Liver (tissue), 9 donors: ENCODE results near the gene NME8. TPM values are rescaled to one million over a fixed set of nuclear protein-coding genes. Genes with fewer than 3 reads are reported as not detected.

Experiments used
- DNase-seq: peaks from one replicate; pipeline ENCODE4 v3.0.0-alpha.2; 2017; ENCODE audit warnings: low spot score
- H3K27ac ChIP-seq, 2 donors: one replicate each; pipeline ENCODE4 v1.7.0; 2013; ENCODE audit warnings: inconsistent platforms in 2 of 2, low read length in 2 of 2, control low read depth in 1 of 2, low read depth in 1 of 2, mild to moderate bottlenecking in 1 of 2
- H3K27me3 ChIP-seq, 4 donors: one replicate each; pipeline versions ENCODE4 v1.6.1 to v1.7.0; 2013; ENCODE audit warnings: low read length in 3 of 4, inconsistent platforms in 1 of 4, mild to moderate bottlenecking in 1 of 4, moderate library complexity in 1 of 4; ENCODE audit not compliant: control insufficient read depth in 4 of 4, insufficient read depth in 4 of 4
- H3K36me3 ChIP-seq, 4 donors: one replicate each; pipeline versions ENCODE4 v1.6.1 to v1.7.0; 2013; ENCODE audit warnings: low read length in 3 of 4, mild to moderate bottlenecking in 3 of 4, low read depth in 1 of 4, moderate library complexity in 1 of 4; ENCODE audit not compliant: control insufficient read depth in 4 of 4, insufficient read depth in 3 of 4
- H3K4me1 ChIP-seq, 4 donors: one replicate each; pipeline versions ENCODE4 v1.6.1 to v1.7.0; 2013; ENCODE audit warnings: low read length in 3 of 4, mild to moderate bottlenecking in 3 of 4, moderate library complexity in 1 of 4; ENCODE audit not compliant: control insufficient read depth in 4 of 4, insufficient read depth in 4 of 4
- H3K4me3 ChIP-seq, 3 donors: one replicate each; pipeline versions ENCODE4 v1.6.1 to v1.7.0; 2013; ENCODE audit warnings: low read length in 3 of 3, control low read depth in 1 of 3, low read depth in 1 of 3, mild to moderate bottlenecking in 1 of 3
- H3K9ac ChIP-seq, 2 donors: one replicate each; pipeline ENCODE4 v1.7.0; 2013; ENCODE audit warnings: low read length in 2 of 2, mild to moderate bottlenecking in 2 of 2, moderate library complexity in 2 of 2, control low read depth in 1 of 2, low read depth in 1 of 2
- H3K9me3 ChIP-seq, 4 donors: one replicate each; pipeline versions ENCODE4 v1.6.1 to v1.7.0; 2013; ENCODE audit warnings: low read length in 3 of 4; ENCODE audit not compliant: control insufficient read depth in 4 of 4
- FOXA1 ChIP-seq: IDR thresholded peaks from 2 replicates; pipeline ENCODE4 v1.6.1; 2016; ENCODE audit warnings: antibody characterized with exemption
- FOXA2 ChIP-seq: IDR thresholded peaks from 2 replicates; pipeline ENCODE4 v1.6.1; 2016; ENCODE audit warnings: antibody characterized with exemption
- GABPA ChIP-seq, 2 donors: IDR thresholded peaks in 1 of 2; conservative IDR thresholded peaks in 1 of 2; 2 replicates each; pipeline ENCODE4 v1.6.1; 2016; ENCODE audit warnings: antibody characterized with exemption in 2 of 2, mild to moderate bottlenecking in 1 of 2, moderate library complexity in 1 of 2
- HNF4A ChIP-seq, 2 donors: conservative IDR thresholded peaks; 2 replicates each; pipeline ENCODE4 v1.6.1; 2016; ENCODE audit warnings: antibody characterized with exemption in 2 of 2, mild to moderate bottlenecking in 2 of 2
- HNF4G ChIP-seq: IDR thresholded peaks from 2 replicates; pipeline ENCODE4 v1.6.1; 2016; ENCODE audit warnings: antibody characterized with exemption
- JUND ChIP-seq, 2 donors: IDR thresholded peaks; 2 replicates each; pipeline ENCODE4 v1.6.1; 2016; ENCODE audit warnings: antibody characterized with exemption in 2 of 2
- NR2F2 ChIP-seq: IDR thresholded peaks from 2 replicates; pipeline ENCODE4 v1.6.1; 2016; ENCODE audit warnings: antibody characterized with exemption
- RAD21 ChIP-seq, 2 donors: IDR thresholded peaks; 2 replicates each; pipeline ENCODE4 v1.6.1; 2016; ENCODE audit warnings: antibody characterized with exemption in 2 of 2, mild to moderate bottlenecking in 2 of 2
- RXRA ChIP-seq, 2 donors: IDR thresholded peaks; 2 replicates each; pipeline ENCODE4 v1.6.1; 2017 to 2018; ENCODE audit warnings: antibody characterized with exemption in 2 of 2, mild to moderate bottlenecking in 1 of 2
- TAF1 ChIP-seq: conservative IDR thresholded peaks from 2 replicates; pipeline ENCODE4 v1.6.1; 2016; ENCODE audit warnings: antibody characterized with exemption, mild to moderate bottlenecking
- YY1 ChIP-seq: IDR thresholded peaks from 2 replicates; pipeline ENCODE4 v1.6.1; 2016; ENCODE audit warnings: antibody characterized with exemption, mild to moderate bottlenecking
- WGBS: extraction: QIAGEN DNeasy Blood & Tissue Kit; methylation state at CpG from one replicate; pipeline ENCODE4 v1.1.7; 2013; 5-methylcytosine and 5-hydroxymethylcytosine counted together
- polyA plus RNA-seq, 2 donors: library from polyadenylated mRNA; stranded (reverse) in 1 of 2; unstranded in 1 of 2; fragments of 200-250 nt in 1 of 2; fragments of >200 nt in 1 of 2; fragmentation: Nextera tagmentation in 1 of 2; extraction: Ambion mirVana in 1 of 2; gene quantifications; one replicate each; pipeline versions ENCODE4 v1.2.1 to v1.2.3, GENCODE V29; 2013 to 2015
- total RNA-seq, 2 donors: library from RNA; depleted of rRNA; stranded (reverse); fragments of >200 nt; gene quantifications; one replicate each; pipeline ENCODE4 v1.2.3, GENCODE V29; 2014
- TF ChIP-seq, protein P1 (sequence below): fragments of 150-350 bp; IDR thresholded peaks from 2 replicates; pipeline ENCODE4 v1.5.1; 2017; ENCODE audit warnings: improper control_type of control experiment, low read depth, low read length; ENCODE audit not compliant: missing input control
- TF ChIP-seq, protein P2 (sequence below): IDR thresholded peaks from 2 replicates; pipeline ENCODE4 v1.6.1; 2016; ENCODE audit warnings: antibody characterized with exemption
- TF ChIP-seq, protein P3 (sequence below): IDR thresholded peaks from 2 replicates; pipeline ENCODE4 v1.6.1; 2016; ENCODE audit warnings: antibody characterized with exemption, mild to moderate bottlenecking
- TF ChIP-seq, protein P4 (sequence below): IDR thresholded peaks from 2 replicates; pipeline ENCODE4 v1.6.1; 2016; ENCODE audit warnings: antibody characterized with exemption
- donor health status: healthy.
- donor health status: healthy.
- donor health status: healthy.
- donor health status: healthy.
- donor health status: healthy.

Gene NME8
- total and polyA plus RNA-seq, 4 donors = 0.08 to 0.09 TPM; not detected in 2

DNA sequence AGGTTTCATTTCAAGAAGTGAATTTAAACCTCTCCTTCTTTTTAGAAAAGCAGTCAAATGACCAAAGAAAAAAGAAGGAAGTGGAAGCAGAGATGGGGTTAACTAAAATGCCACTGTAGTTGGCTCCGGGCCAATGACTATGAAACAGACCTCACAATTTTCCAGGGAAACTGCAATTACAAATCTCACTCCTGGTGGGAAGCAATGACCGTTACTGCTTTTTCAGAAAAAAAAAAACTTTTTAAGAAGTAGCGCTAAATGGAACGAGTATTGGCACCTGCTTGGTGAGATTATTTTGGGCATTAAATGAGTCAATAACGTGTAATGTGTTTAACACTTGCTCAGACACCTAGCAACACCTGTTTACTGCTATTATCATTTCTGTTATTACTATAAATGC, 67.0 kb downstream of the NME8 start:
- no peak overlapping the region for H3K4me3 ChIP-seq
- 31% methylated on average over 5 of the region's 5 CpGs for WGBS

DNA sequence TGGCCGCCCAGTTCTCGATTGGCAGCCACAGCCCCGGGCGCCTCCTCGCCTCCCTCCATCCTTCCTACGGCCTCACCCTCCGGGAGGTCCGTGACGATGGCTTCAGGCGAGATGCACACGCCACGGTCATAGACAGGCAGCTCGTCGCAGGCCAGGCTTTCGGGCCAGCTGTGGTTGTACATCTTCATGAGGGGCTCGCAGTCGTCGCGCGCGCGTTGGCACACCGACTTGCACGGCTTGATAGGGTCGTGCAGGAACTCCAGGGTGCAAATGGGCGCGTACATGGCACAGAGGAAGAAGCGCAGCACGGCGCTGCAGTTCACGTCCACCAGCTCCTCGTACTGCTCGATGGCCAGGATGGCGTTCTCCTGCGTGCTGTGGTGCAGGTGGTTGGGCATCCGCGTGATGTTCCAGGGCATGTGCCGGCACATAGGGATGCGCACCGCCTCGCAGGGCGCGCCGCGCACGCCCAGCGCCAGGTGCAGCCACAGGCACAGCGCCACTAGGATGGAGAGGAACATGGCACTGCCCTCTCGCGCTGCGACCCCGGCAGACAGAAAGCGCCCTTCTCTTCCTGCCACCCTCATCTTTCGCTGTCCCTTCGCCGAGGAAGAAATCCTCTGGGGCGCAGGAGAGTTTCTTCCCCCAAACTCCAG, 67.7 kb downstream of the NME8 start:
- peaks cover 0 to 3% (median 0%) of the 10 kb centered on the region in 4 donors for H3K27me3 ChIP-seq
- peaks cover 3 to 21% (median 13%) of the 10 kb centered on the region in 4 donors for H3K4me1 ChIP-seq
- no peak overlapping the region for H3K9ac ChIP-seq
- H3K27ac ChIP-seq = no peak overlapping the region
- WGBS = 10% methylated on average over 57 of the region's 57 CpGs
- peak overlapping the region in 2 of 3 donors; percentile 24 to 59 for H3K4me3 ChIP-seq
- H3K36me3 ChIP-seq = no peaks in the 10 kb centered on the region
- no peaks in the 10 kb centered on the region for H3K9me3 ChIP-seq
- no peak for DNase-seq
- TF ChIP-seq TAF1 (no peak), HNF4A (conservative IDR thresholded peaks at IDR 0.05) (no peak), JUND (IDR thresholded peaks at IDR 0.05) (no peak), FOXA2 (no peak), FOXA1 (no peak), RXRA (IDR thresholded peaks at IDR 0.05) (no peak), YY1 (no peak), GABPA (IDR thresholded peaks at IDR 0.05 in 1 of 2, conservative IDR thresholded peaks at IDR 0.05 in 1 of 2) (no peak)
- TF ChIP-seq, protein P1, sequence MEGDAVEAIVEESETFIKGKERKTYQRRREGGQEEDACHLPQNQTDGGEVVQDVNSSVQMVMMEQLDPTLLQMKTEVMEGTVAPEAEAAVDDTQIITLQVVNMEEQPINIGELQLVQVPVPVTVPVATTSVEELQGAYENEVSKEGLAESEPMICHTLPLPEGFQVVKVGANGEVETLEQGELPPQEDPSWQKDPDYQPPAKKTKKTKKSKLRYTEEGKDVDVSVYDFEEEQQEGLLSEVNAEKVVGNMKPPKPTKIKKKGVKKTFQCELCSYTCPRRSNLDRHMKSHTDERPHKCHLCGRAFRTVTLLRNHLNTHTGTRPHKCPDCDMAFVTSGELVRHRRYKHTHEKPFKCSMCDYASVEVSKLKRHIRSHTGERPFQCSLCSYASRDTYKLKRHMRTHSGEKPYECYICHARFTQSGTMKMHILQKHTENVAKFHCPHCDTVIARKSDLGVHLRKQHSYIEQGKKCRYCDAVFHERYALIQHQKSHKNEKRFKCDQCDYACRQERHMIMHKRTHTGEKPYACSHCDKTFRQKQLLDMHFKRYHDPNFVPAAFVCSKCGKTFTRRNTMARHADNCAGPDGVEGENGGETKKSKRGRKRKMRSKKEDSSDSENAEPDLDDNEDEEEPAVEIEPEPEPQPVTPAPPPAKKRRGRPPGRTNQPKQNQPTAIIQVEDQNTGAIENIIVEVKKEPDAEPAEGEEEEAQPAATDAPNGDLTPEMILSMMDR = no peak
- TF ChIP-seq, protein P2, sequence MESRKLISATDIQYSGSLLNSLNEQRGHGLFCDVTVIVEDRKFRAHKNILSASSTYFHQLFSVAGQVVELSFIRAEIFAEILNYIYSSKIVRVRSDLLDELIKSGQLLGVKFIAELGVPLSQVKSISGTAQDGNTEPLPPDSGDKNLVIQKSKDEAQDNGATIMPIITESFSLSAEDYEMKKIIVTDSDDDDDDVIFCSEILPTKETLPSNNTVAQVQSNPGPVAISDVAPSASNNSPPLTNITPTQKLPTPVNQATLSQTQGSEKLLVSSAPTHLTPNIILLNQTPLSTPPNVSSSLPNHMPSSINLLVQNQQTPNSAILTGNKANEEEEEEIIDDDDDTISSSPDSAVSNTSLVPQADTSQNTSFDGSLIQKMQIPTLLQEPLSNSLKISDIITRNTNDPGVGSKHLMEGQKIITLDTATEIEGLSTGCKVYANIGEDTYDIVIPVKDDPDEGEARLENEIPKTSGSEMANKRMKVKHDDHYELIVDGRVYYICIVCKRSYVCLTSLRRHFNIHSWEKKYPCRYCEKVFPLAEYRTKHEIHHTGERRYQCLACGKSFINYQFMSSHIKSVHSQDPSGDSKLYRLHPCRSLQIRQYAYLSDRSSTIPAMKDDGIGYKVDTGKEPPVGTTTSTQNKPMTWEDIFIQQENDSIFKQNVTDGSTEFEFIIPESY = no peak

More for the DNA sequence above, 67.0 kb downstream of the NME8 start:
- no peaks in the 10 kb centered on the region for H3K36me3 ChIP-seq
- peaks cover 0 to 3% (median 0%) of the 10 kb centered on the region in 4 donors for H3K27me3 ChIP-seq
- H3K9ac ChIP-seq = no peak overlapping the region
- DNase-seq = no peak
- peaks cover 3 to 17% (median 12%) of the 10 kb centered on the region in 4 donors for H3K4me1 ChIP-seq
- H3K9me3 ChIP-seq = no peaks in the 10 kb centered on the region
- H3K27ac ChIP-seq = no peak overlapping the region
- TF ChIP-seq JUND (IDR thresholded peaks at IDR 0.05) = no peak
- TF ChIP-seq, protein P3, sequence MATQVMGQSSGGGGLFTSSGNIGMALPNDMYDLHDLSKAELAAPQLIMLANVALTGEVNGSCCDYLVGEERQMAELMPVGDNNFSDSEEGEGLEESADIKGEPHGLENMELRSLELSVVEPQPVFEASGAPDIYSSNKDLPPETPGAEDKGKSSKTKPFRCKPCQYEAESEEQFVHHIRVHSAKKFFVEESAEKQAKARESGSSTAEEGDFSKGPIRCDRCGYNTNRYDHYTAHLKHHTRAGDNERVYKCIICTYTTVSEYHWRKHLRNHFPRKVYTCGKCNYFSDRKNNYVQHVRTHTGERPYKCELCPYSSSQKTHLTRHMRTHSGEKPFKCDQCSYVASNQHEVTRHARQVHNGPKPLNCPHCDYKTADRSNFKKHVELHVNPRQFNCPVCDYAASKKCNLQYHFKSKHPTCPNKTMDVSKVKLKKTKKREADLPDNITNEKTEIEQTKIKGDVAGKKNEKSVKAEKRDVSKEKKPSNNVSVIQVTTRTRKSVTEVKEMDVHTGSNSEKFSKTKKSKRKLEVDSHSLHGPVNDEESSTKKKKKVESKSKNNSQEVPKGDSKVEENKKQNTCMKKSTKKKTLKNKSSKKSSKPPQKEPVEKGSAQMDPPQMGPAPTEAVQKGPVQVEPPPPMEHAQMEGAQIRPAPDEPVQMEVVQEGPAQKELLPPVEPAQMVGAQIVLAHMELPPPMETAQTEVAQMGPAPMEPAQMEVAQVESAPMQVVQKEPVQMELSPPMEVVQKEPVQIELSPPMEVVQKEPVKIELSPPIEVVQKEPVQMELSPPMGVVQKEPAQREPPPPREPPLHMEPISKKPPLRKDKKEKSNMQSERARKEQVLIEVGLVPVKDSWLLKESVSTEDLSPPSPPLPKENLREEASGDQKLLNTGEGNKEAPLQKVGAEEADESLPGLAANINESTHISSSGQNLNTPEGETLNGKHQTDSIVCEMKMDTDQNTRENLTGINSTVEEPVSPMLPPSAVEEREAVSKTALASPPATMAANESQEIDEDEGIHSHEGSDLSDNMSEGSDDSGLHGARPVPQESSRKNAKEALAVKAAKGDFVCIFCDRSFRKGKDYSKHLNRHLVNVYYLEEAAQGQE = no peak
- TF ChIP-seq RAD21 (IDR thresholded peaks at IDR 0.05) = no peak
- TF ChIP-seq, protein P2 = no peak
- TF ChIP-seq GABPA (IDR thresholded peaks at IDR 0.05 in 1 of 2, conservative IDR thresholded peaks at IDR 0.05 in 1 of 2) = no peak
- TF ChIP-seq, protein P4, sequence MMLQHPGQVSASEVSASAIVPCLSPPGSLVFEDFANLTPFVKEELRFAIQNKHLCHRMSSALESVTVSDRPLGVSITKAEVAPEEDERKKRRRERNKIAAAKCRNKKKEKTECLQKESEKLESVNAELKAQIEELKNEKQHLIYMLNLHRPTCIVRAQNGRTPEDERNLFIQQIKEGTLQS = no peak
- TF ChIP-seq NR2F2 = no peak
- no peak for TF ChIP-seq HNF4A (conservative IDR thresholded peaks at IDR 0.05)
- TF ChIP-seq HNF4G = no peak
- TF ChIP-seq FOXA2 = no peak
- TF ChIP-seq, protein P1 = no peak
